GM21737 (cell line): ENCODE measurements around the gene TSKS.

Experiments used
- ATAC-seq: cut with Tn5 transposase; IDR thresholded peaks from one replicate; pipeline ENCODE4 v1.9.1; 2021; ENCODE audit warnings: mild to moderate bottlenecking, moderate library complexity; ENCODE audit not compliant: unreplicated experiment

Gene TSKS

GRCh38 chr19:49763230-49763629 lies at the start of gene TSKS:
Gene TSKS, minus strand, starts transcription at chr19:49763306. Its CDS starts 59 bp downstream, at chr19:49763247.
- no peak for ATAC-seq

GRCh38 chr19:49812452-49812996 lies 49.4 kb upstream of the TSKS start:
- no peak for ATAC-seq

GRCh38 chr19:49811328-49811727 lies 48.2 kb upstream of the TSKS start:
- ATAC-seq = no peak

GRCh38 chr19:49809941-49810389 lies 46.9 kb upstream of the TSKS start:
- no peak for ATAC-seq

DNA sequence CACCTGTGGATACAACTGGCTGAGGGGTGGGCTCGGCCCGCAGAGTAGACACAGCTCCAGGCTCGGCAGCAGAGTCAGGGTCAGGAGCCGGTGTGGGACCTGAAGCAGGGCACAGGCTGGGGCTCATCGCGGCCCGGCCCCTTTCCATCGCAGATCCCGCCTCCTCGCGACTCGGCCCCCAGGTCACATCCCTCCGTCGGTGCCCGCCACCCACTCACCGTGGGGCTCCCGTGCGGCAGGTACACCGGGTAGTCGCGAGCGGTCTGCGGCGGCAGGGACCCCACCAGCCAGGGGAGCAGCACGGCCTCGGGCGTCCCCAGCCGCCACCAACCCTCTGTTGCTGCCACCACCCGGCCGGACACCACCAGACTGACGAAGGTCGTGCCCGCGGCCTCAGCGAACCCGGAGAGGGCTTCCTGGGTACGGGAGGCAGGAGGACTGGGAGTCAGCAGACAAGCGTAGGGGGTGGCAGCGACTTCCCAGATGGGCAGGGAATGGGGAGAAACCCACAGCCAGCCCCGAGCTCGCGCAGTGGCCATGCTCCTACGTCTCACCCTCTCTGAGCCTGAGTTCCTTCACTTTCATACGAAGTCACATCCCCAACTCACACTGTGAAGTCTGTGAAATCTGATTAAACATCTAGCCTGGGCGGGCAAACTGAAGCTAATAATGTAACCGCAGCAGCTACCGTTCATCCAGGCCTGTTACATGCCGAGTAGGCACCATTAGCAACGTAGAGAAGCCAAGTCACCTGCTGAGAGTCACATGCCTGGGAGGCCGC lies 46.2 kb upstream of the TSKS start:
- ATAC-seq = no peak

DNA sequence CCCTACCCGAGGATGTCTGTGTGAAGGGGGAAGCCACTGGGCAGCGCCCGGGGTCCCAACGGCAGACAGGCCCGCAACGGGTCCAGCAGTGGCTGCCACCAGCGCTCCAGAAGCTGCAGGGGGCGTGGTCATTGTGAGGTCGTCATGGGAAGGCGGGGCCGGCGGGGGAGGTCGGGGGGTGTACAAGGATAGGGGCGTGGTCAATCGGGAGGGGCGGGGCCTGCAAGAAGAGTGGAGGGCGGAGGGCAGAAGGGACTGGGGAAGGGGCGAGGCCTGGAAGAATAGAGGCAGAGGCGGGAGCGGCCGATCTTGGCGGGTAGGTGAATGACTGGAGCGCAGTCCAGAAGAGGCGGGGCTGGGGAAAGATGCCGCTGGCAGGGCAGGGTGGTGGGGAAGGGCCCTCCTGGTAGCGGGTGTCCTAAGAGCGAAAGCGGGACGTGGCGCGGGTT lies 45.6 kb upstream of the TSKS start:
- ATAC-seq = no peak

GRCh38 chr19:49807904-49808675 lies 45.0 kb upstream of the TSKS start:
- no peak for ATAC-seq

DNA sequence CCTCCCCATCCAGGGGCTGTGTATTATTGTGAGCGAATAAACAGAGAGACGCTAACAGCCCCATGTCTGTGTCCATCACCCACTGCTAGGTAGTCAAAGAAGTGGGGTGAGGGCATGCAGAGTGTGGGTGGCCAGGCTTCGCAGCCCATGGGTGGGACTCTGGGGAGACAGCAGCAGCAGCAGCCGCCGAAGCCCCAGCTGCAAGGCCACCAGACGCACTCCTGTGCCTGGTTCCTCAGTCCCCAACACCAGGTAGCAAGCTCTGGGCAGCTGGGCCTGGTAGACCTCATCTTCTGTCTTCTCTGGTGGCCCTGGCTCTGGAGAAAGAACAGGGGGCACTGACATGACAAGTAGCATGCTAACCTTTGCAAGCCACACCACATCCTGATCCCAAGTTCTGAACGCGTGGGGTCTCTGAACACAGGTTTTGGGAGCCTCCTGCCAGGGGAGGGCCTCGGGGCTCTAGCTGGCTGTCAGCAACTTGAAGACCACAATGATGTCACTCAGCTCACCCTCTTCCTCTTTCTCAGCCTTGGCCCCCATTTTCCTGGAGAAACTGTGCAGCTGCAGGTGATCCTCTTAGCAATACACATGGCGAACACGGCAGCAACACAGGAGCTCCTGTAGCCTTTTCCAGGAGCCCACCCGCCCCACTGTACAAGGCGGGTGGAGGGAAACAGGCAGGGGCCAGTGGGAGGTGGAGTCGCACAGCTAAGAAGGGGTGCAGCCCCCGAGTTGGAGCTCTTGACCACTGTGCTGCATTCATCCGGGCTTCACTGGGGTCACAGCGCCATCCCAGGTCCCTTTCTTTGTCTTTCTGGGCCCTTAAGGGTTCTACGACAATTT lies 44.2 kb upstream of the TSKS start:
- ATAC-seq = no peak

GRCh38 chr19:49806620-49806959 lies 43.5 kb upstream of the TSKS start:
- no peak for ATAC-seq

- ATAC-seq = no peak
Measured at GRCh38 chr19:49805822-49806619, 42.9 kb upstream of the TSKS start.

- no peak for ATAC-seq
Measured at GRCh38 chr19:49803529-49803856, 40.4 kb upstream of the TSKS start.

- ATAC-seq = no peak
Measured at GRCh38 chr19:49802836-49803528, 39.9 kb upstream of the TSKS start.

DNA sequence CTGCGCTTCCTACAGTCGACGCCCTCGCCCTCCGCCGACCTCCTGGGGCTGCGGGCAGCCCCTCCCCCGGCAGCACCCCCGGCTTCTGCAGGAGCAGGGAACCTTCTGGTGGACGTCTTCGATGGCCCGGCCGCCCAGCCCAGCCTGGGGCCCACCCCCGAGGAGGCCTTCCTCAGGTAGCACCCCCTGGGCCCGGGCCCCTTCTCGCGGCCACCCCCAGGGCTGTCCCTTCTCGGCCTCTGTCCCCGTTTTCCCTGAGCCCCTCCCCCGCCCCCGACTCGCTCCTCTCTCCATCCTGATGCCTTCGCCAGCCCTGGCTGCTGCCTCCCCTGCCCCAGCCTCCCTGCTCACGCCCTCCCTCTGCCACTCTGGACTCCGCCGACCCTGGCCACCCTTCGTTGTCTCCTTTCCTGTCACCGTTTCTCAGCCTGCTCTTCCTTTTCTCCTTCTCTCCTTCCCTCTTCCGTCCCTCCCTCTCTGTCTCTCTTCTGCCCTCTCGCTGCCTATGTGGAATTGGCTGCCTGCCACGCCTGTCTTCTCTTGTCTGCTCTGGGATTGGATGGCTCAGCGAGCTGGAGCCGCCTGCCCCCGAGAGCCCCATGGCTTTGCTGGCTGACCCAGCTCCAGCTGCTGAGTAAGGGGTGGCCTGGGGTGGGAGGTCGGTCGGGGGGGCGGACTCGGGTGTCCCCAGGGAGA lies 39.0 kb upstream of the TSKS start:
- no peak for ATAC-seq

DNA sequence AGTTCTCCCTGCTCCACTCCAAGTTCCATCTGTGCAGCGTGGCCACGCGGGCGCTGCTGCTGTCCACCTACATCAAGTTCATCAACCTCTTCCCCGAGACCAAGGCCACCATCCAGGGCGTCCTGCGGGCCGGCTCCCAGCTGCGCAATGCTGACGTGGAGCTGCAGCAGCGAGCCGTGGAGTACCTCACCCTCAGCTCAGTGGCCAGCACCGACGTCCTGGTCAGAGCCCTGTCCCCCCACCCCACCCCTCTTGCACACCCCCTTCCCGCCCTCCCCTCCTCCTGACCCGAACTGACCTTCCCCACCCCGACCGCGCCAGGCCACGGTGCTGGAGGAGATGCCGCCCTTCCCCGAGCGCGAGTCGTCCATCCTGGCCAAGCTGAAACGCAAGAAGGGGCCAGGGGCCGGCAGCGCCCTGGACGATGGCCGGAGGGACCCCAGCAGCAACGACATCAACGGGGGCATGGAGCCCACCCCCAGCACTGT lies 38.3 kb upstream of the TSKS start:
- ATAC-seq = no peak

- ATAC-seq = no peak
Measured at GRCh38 chr19:49800771-49801170, 37.7 kb upstream of the TSKS start.

GRCh38 chr19:49799798-49800376 lies 36.8 kb upstream of the TSKS start:
- ATAC-seq = no peak

DNA sequence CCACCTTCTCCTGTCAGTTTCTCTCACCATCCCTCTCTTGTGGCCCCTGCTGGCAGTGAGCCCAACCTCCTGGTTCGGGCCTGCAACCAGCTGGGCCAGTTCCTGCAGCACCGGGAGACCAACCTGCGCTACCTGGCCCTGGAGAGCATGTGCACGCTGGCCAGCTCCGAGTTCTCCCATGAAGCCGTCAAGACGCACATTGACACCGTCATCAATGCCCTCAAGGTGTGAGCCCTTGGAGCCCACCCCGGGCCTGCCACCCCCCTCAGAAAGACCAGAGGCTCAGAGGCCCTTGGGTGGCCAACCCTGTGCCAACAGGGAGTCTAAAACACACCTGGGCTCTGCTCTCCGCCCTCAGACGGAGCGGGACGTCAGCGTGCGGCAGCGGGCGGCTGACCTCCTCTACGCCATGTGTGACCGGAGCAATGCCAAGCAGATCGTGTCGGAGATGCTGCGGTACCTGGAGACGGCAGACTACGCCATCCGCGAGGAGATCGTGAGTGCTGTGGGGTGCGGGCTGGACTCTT lies 36.2 kb upstream of the TSKS start:
- ATAC-seq = no peak

DNA sequence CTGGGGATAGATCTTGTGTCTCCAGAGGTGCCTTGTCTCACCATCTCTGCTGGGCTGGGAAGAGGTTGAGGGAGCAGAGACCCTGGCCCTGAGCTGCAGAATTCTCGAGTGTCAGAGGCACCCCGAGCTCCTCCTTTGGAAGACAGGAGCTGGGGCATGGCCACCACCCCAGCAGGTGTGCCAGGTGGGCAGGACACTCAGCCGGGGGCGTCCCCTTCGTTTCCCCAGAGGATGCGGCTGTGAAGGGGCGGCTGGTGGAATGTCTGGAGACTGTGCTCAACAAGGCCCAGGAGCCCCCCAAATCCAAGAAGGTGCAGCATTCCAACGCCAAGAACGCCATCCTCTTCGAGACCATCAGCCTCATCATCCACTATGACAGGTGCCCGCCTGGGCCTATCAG lies 35.5 kb upstream of the TSKS start:
- ATAC-seq = no peak
